ENCODE measurements around the gene CST5. TPM values are rescaled to one million over a fixed set of nuclear protein-coding genes. Genes with fewer than 3 reads are reported as not detected.
"Not testable (repeated sequence)": the region's sequence is repeated elsewhere in the genome, so short reads cannot be mapped to it uniquely, and the experiment has no call there.

The CST5 gene
- polyA plus RNA-seq, 1 of the 3 experiments (the other 2 are of a cell fraction), result not detected

GRCh38 chr20:23879811-23880374, 345 bp upstream of the CST5 start:
- H3K9me2 ChIP-seq, result no peaks in the 10 kb centered on the region
- no peaks in the 10 kb centered on the region for H3F3A ChIP-seq (replicated peaks; ENCODE audit: insufficient read depth)
- H4K20me1 ChIP-seq (ENCODE audit: insufficient read depth), result no peaks in the 10 kb centered on the region
- no peaks in the 10 kb centered on the region for H3K4me1 ChIP-seq (ENCODE audit: control insufficient read depth in 1 of 2, insufficient read depth in 2 of 2, low read depth in 1 of 2, low read length in 1 of 2)
- H3K36me3 ChIP-seq (replicated peaks in 1 of 2; ENCODE audit: control insufficient read depth in 1 of 2, insufficient read depth in 2 of 2, low read length in 1 of 2), result no peaks in the 10 kb centered on the region
- H3K4me2 ChIP-seq, result no peak overlapping the region
- ChIA-PET POLR2A (no interaction called here), CTCF (interaction anchor here (1.3 kb wide), 1 partner anchor 9 kb away, joined by 4 read pairs; no protein-coding TSS in a partner anchor)
- H3K79me2 ChIP-seq (ENCODE audit: insufficient read depth), result no peaks in the 10 kb centered on the region
- no peaks in the 10 kb centered on the region; the same call in 1 of the 2 replicates for H3K27me3 ChIP-seq (ENCODE audit: insufficient read depth)
- TF ChIP-seq ELF1 (IDR thresholded peaks at IDR 0.05) (no peak), CHD2 (IDR thresholded peaks at IDR 0.05; ENCODE audit: low read length, partially characterized antibody) (no peak), RAD21 (IDR thresholded peaks at IDR 0.05; ENCODE audit: low read length) (no peak), USF2 (IDR thresholded peaks at IDR 0.05; ENCODE audit: borderline replicate concordance, low read depth, low read length) (no peak), JUND (IDR thresholded peaks at IDR 0.05) (no peak), CTCF (IDR thresholded peaks at IDR 0.05) (no peak)
- H3K27ac ChIP-seq (ENCODE audit: low read depth in 2 of 2, low read length in 1 of 2), result no peak overlapping the region
- H3K9ac ChIP-seq, result no peak overlapping the region
- no peak for DNase-seq
- H3K4me3 ChIP-seq (ENCODE audit: low read depth in 2 of 2, low read length in 1 of 2), result no peak overlapping the region
- WGBS (ENCODE audit: low lambda C conversion rate), result 16% methylated on average over 8 of the region's 8 CpGs
- H3K9me3 ChIP-seq, result no peaks in the 10 kb centered on the region
- H2AFZ ChIP-seq (ENCODE audit: low read depth), result no peak overlapping the region

- Histone ChIP-seq H3F3A (replicated peaks; ENCODE audit: insufficient read depth) (no peaks in the 10 kb centered on the region), H3K9me2 (no peaks in the 10 kb centered on the region), H2AFZ (ENCODE audit: low read depth) (no peak overlapping the region), H3K4me2 (no peak overlapping the region), H3K9me3 (no peaks in the 10 kb centered on the region), H3K4me3 (ENCODE audit: low read depth in 2 of 2, low read length in 1 of 2) (no peak overlapping the region), H3K79me2 (ENCODE audit: insufficient read depth) (no peaks in the 10 kb centered on the region), H3K27ac (ENCODE audit: low read depth in 2 of 2, low read length in 1 of 2) (no peak overlapping the region), H3K27me3 (ENCODE audit: insufficient read depth) (no peaks in the 10 kb centered on the region; the same call in 1 of the 2 replicates), H3K9ac (no peak overlapping the region), H3K36me3 (replicated peaks in 1 of 2; ENCODE audit: control insufficient read depth in 1 of 2, insufficient read depth in 2 of 2, low read length in 1 of 2) (no peaks in the 10 kb centered on the region), H3K4me1 (ENCODE audit: control insufficient read depth in 1 of 2, insufficient read depth in 2 of 2, low read depth in 1 of 2, low read length in 1 of 2) (no peaks in the 10 kb centered on the region), H4K20me1 (ENCODE audit: insufficient read depth) (no peaks in the 10 kb centered on the region)
- TF ChIP-seq EZH2phosphoT487 (IDR thresholded peaks at IDR 0.05; ENCODE audit: borderline replicate concordance, low read depth) (no peak), NFIC (IDR thresholded peaks at IDR 0.05; ENCODE audit: borderline replicate concordance) (no peak), REST (IDR thresholded peaks at IDR 0.05; ENCODE audit: low read depth, low read length) (no peak), JUND (IDR thresholded peaks at IDR 0.05) (no peak)
- ChIA-PET POLR2A (no interaction called here), CTCF (no interaction called here)
- DNase-seq, result no peak
- WGBS (ENCODE audit: low lambda C conversion rate), result 6% methylated on average over 6 of the region's 7 CpGs
Measured at GRCh38 chr20:23878787-23879186, 761 bp downstream of the CST5 start.

GRCh38 chr20:23878016-23878542, 1.5 kb downstream of the CST5 start:
- POLR2A ChIA-PET, result not testable (repeated sequence)

More at GRCh38 chr20:23878016-23878542, 1.5 kb downstream of the CST5 start:
- H3F3A ChIP-seq (replicated peaks; ENCODE audit: insufficient read depth); H3K9ac ChIP-seq; H3K9me3 ChIP-seq; H3K27me3 ChIP-seq (ENCODE audit: insufficient read depth); H3K79me2 ChIP-seq (ENCODE audit: insufficient read depth); H3K4me1 ChIP-seq (ENCODE audit: control insufficient read depth in 1 of 2, insufficient read depth in 2 of 2, low read depth in 1 of 2, low read length in 1 of 2); H3K4me2 ChIP-seq; H3K4me3 ChIP-seq (ENCODE audit: low read depth in 2 of 2, low read length in 1 of 2); DNase-seq; H3K27ac ChIP-seq (ENCODE audit: low read depth in 2 of 2, low read length in 1 of 2); H2AFZ ChIP-seq (ENCODE audit: low read depth); H3K9me2 ChIP-seq; CTCF ChIA-PET; H4K20me1 ChIP-seq (ENCODE audit: insufficient read depth); H3K36me3 ChIP-seq (replicated peaks in 1 of 2; ENCODE audit: control insufficient read depth in 1 of 2, insufficient read depth in 2 of 2, low read length in 1 of 2): not testable (repeated sequence)
- 57% methylated on average over 2 of the region's 2 CpGs for WGBS (ENCODE audit: low lambda C conversion rate)
